Stimulated activated CD8-positive, alpha-beta memory T cell treated with anti-CD3 and anti-CD28 coated beads, Interleukin-7, amount 100 ng/mL, for 4 hours (primary cell): ENCODE data around the gene LYPD1.

Experiments used
- DNase-seq, 2 donors: peaks; one replicate each; pipeline ENCODE4 v3.0.0-alpha.2; 2020; ENCODE audit warnings: low read depth in 2 of 2

LYPD1 gene

GRCh38 chr2:132632000-132632649 lies 37.9 kb downstream of the LYPD1 start:
- no peak for DNase-seq

DNA sequence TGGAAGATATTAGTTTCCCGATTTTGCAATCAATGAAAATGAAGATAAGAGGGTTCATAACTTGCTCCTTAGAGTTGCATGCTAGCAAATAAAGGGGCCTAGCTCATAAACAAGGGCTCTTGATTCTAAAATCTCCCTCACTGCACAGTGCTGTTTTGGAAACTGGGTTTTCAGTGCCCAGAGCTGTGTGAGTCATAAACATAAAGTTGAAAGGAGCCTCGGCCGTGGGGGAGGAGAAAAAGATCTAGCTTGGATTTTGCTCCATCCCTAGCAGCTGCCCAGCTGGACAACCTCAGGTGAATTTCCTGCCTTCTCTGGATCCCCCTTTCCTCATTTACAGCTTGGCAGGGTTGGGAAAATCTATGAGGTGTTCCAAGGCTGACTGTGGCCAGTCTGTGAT lies 42.5 kb downstream of the LYPD1 start:
- DNase-seq: no peak

GRCh38 chr2:132623096-132623839 lies 46.7 kb downstream of the LYPD1 start:
- no peak for DNase-seq

DNA sequence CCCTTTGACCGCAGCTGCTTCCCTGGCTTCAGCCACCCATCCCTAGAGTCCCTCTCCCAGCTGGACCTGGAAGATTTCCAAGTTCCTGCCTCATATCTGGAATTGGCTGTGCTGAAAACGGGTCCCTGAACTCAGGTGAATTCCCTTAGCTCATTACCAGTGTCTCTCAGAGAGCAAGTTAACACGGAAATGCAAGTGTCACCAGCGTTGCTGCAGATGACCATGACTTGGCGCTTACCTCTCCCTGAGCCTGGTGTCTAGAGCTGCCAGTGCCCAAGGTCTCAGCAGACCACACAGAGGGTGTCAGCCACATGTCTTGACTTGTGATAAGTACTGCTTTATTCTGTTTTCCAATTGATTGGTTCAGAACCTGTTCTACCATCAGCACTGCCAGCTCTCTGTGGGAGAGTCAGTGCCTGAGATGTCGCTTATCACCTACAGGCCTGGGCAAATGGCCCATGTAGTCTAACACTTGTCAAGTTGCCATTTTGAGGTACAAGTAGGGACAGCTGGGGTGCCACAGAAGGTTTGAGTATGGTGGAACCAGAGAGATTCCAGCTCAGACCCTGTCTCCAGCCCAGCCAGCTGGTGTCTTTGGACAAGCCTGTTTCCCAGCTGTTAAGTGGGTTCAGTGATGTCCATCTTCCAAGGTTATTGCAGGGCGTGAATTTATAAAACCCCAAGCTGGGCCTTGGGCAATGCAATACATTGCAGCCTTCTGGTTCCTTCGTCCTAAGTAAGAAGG lies 48.7 kb downstream of the LYPD1 start:
- DNase-seq: no peak

- no peak for DNase-seq
Observed at GRCh38 chr2:132620115-132620514, 49.9 kb downstream of the LYPD1 start.

GRCh38 chr2:132618734-132619133 lies 51.3 kb downstream of the LYPD1 start:
- DNase-seq: no peak

DNA sequence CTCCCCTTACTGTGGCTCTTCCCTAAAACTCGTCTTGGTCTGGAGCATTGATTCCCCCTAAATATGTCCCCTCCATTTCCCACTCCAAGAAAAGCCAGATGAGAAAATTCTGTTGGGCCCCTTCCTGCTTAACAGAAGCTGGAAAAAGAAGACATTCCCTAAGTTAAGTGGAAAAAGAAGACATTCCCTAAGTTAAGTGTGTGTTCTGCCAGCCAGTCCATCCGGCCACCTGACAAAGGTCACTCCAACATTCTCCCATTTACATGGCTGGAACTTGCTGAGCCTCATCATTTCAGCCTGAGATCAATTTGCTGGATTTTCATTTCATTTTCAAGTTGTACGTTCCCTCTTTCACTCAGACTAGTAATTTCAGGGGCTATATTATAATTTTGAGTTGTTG lies 52.0 kb downstream of the LYPD1 start:
- no peak for DNase-seq

- DNase-seq: no peak
Observed at GRCh38 chr2:132615329-132616085, 54.5 kb downstream of the LYPD1 start.

DNA sequence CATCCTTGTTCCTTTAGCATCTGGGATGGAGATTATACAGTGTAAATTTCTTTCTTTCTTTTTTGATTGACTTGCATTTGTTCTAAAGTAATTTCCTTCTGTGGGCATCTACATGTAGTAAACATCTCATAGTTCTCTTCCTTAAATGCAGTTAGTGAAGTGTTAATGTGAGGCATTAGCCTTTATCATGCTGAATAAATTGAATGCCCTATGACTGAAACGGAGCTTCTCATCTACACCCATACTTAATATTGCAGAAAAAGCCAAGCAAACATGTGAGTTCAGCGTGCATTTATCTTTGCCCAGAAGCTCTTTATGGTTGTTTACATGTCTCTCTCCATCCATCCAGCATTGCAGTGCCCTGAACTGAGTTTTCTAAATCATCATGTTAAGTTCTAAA lies 58.3 kb downstream of the LYPD1 start:
- DNase-seq: no peak

GRCh38 chr2:132609101-132609890 lies 60.7 kb downstream of the LYPD1 start:
- no peak for DNase-seq

DNA sequence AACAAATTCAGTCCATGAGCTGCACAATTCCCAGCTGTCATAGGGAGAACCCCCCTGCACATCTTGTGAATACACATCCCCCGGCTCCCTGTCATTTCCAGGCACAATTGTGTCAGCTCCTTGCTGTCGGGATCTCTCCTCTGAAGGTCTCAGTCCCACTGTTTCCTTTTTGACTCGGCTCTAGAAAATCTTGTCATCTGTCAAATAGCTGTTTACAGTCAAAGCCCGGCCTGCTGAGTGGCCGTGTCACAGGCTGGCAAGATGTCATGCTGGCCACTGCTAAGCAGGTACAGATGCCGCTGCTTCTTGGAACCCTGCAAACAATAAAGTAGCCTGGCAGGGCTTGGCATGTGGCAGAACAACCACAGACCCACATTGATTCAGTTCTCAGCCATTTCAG lies 61.7 kb downstream of the LYPD1 start:
- no peak for DNase-seq

GRCh38 chr2:132607426-132608090 lies 62.4 kb downstream of the LYPD1 start:
- DNase-seq: no peak

GRCh38 chr2:132606649-132607048 lies 63.4 kb downstream of the LYPD1 start:
- DNase-seq: no peak

GRCh38 chr2:132605236-132606180 lies 64.5 kb downstream of the LYPD1 start:
- DNase-seq: no peak

- no peak for DNase-seq
Observed at GRCh38 chr2:132604561-132604960, 65.4 kb downstream of the LYPD1 start.

DNA sequence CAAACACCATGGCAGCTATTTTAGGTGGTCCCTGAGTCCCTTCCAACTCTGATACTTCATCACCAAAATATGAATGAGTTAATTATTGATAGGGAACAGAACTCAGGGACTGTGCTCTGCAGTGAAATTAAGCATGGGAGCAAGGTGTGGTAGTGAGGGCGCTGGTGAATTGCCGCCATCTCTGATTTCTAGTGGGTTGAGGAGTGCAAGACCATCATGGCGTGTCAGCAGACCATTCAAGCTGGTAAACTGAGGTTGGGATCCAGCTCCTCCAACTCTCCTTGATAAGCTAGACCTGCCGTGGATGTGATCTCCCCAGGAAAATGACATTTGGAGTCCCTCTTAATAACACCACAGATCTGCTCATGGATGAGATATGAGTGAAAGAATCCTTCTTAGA lies 70.4 kb downstream of the LYPD1 start:
- DNase-seq: no peak

- no peak for DNase-seq
Observed at GRCh38 chr2:132598536-132598935, 71.5 kb downstream of the LYPD1 start.

GRCh38 chr2:132597831-132598230 lies 72.2 kb downstream of the LYPD1 start:
- no peak for DNase-seq

GRCh38 chr2:132597166-132597565 lies 72.8 kb downstream of the LYPD1 start:
- DNase-seq: no peak

- DNase-seq: no peak
Observed at GRCh38 chr2:132595693-132596092, 74.3 kb downstream of the LYPD1 start.
